GM21367 (cell line): ENCODE results near the gene GCG.

ENCODE experiments used
- ATAC-seq: cut with Tn5 transposase; IDR thresholded peaks from one replicate; pipeline ENCODE4 v1.9.1; 2021; ENCODE audit not compliant: unreplicated experiment

Gene GCG

DNA sequence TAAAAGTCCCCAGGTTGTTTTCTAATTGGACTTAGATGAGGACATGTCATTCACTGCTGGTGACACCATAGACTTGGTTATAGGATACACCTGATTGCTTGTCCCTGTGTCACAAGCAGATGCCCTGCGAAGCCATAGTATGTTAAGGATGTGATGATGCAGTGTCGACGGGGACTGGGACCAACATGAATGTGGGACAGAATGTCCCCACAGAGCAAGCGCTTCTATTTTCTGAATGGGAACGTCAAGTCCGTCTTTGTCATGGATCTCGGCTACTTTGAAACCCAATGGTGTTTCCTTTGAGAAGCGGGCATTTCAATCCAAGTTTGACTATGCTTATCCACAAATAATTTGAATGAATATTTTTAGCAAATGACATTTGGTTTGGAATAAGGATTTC is 2.1 kb downstream of the GCG start:
- ATAC-seq: no peak

DNA sequence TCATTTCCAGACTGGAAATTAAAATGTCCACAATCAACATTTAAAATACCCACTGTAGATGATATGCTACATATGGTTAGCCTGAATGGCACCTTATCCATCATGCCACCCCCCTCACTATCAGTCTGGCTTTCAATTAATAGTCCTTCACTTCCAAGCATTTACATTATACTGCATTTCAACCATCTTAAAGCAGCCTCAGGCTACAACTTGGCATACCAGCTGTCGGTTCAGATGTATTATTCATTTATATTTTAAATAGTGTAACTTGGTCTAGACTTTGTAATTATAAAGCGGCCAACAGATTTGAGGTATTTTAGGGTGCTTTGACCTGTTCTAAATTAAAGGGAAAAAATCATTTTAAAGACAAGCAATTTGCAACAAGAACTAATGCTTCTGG is 2.6 kb downstream of the GCG start:
- ATAC-seq: no peak

DNA sequence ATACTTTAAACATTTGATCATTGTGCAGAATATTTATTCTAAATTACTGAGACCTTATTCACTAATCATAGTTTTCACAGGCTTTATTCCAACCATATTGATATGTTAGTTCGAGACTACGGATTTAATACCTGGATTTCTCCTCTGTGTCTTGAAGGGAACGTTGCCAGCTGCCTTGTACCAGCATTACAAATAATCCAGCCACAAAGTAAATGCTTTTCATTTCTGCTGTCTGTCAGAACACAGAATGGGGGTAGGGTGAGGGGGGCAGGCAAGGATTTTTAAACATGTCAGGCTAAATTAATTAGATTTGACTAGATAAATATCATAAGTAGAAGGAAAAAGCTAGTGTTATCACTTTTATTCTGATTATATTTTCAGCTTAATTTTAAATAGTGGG is 3.1 kb downstream of the GCG start:
- ATAC-seq: no peak

DNA sequence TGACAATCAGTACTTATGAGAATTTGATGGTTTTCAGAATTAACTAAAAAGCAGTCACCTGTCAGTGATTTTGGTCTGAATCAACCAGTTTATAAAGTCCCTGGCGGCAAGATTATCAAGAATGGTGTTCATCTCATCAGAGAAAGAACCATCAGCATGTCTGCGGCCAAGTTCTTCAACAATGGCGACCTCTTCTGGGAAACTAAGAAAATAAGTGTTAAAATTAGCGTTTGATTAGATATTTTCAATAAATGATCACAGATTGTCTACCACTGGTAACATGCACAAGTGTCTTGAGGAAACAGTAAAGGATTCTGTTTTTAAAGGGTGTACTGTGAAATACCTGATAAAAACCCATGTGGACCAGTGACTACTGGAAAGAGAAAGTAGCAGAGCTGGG is 8.1 kb downstream of the GCG start:
- no peak for ATAC-seq

- ATAC-seq: no peak
Observed at GRCh38 chr2:162138310-162138709, 13.7 kb downstream of the GCG start.

DNA sequence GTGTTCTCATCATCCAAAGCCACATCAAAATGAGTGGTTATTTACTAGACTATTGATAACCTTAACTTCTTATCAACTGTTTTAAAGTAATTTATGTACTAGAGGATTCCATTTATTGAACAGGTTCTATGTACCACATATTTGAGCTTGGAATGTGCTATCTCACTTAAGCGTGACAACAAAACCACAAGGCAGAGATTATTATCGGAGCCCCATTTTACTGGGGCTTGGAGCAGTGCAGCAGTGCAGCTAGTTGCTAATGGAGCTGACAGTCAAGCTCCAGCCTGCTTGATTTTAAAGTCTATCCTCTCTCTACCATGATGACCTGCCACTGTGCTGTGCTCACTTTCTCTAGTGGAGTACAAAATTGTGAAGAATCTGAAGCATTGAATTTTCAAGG is 24.6 kb downstream of the GCG start:
- no peak for ATAC-seq

DNA sequence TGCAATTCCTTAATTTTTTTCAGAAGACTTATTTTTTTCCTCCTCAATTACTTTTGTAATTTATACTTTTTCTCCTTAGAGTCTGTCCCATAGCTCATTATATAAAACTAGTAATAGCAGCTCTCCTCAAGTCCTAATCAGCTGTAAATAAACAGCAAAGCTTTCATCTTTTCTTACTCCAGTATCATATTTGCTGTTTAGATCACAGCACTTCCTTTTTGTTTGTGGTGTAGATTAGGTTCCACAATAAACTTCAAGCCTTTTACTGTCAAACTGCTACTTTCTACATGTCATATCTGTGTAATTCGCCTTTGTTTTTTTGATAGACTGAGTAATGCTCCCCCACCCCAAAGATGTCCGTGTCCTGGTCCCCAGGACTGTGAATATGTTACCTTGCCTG is 25.5 kb downstream of the GCG start:
- ATAC-seq: no peak

- peak; percentile 98 for ATAC-seq
Observed at GRCh38 chr2:162126111-162126519, 25.9 kb downstream of the GCG start.

DNA sequence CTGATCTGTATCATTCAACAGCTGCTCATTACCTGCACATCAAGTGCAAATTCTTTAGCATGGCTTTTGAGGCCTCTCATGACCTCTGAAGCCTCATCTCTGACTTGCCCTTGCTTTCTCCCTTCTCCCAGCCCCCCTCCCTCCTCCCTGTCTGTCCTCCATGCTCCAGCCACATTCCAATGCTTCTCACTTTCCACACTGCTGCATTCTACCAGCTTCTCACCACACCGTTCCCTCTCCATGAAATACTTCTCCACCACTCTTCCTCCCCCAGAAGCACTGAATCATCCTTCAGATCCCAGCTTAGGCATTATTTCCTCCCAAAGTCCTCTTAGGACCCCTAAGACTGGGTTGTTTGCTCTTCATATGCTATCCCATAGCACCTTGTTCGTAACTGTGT is 26.9 kb downstream of the GCG start:
- no peak for ATAC-seq

DNA sequence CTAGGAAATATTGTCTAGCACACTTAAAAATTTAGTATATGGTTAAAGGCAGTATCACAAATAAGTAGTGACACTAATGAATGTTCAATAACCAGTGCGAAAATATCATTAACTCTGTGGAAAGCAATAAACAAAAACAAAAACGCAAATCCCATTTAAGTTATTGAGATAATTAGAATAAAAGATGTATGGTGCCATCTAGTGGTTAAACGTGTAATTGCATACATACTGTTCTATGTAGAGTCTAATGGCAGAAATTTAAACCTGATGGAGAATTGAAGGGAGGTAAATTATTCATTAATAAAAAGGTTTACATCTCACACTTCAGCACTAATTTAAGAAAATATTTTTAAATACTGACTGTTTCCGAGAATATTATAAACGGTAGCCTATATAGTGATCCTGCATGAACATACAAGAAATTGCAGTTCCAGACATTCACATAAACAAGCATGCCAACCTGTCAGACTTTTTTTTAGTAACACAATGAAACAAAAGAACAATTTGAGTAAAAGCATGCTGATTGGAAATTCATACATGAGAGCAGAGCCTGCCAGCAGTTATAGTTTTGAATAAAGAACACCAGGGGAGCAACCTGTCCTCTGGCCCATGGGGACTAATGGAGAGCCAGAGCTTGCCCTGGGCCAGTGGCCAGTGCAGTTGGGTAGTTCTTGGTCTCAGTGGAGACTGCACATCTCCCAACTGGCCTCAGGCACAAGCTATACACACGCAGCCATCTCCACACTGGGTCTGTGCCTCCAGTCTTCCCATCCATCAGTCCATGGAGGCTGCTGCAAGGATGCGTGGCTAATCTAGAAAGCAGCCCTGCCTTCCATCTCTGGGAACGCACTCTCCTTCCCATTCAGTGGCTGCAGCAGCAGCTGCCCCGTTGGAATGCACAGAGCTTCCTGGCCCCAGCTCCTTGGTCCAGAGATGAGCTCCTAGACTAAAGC is 28.0 kb downstream of the GCG start:
- ATAC-seq: no peak

DNA sequence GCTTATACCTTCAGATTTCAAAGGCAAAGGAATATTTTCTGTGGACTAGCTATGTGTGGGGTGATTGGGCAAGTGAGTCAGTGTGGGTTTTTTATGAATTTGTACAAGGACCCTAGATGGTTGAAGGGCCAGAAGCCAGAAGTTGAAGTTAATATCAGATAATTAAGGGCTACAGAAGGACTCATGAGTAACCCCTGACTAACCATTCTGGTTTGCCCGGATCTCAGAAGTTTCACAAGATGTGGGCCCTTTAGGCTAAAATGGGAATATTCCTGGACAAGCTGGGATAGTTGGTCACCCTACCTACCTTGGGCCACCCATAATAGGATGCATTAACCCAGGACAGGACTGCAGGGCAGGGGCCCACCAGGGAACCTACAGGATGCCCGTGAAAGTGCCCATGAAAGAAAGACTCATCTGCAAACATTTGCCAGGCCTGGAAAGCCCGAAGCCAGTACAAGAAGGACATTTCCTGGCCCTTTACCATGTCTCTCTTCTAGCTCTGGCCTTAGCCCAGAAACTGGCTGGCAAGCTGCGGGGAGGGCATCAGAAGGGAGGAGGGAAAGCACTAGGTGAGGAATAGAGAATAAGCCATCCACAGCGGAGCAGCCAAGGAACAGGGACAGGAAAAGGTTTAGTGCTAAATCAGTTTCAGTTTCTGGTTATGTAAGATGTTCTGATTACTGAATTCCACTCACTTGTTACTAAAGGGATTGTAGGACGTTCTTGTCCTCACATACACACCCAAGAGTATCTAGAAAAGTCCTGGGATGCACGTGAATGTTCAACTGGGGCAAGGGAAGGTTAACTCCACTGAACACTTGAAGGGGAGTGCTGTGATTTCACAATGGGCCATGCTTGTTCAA is 33.6 kb downstream of the GCG start:
- ATAC-seq: no peak

DNA sequence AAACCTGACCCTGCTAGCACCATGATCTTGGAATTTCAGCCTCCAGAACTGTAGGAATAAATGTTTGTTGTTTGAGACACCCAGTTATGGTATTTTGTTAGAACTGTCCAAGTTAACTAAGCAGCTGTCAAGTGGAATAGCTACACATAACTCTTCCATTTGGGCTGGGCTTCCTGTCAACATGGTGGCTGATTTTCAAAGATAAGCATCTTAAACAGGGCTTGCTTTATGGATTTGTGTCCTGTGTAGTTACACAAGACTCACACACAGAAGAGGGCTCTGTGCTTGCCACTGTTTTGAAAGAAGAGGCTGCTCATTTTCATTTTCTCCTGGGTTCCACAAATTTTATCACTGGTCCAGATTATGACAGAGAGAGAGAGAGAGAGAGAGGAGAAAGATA is 35.7 kb downstream of the GCG start:
- ATAC-seq: no peak

GRCh38 chr2:162115076-162115475 is 37.0 kb downstream of the GCG start:
- ATAC-seq: no peak

GRCh38 chr2:162114271-162114670 is 37.8 kb downstream of the GCG start:
- ATAC-seq: no peak

DNA sequence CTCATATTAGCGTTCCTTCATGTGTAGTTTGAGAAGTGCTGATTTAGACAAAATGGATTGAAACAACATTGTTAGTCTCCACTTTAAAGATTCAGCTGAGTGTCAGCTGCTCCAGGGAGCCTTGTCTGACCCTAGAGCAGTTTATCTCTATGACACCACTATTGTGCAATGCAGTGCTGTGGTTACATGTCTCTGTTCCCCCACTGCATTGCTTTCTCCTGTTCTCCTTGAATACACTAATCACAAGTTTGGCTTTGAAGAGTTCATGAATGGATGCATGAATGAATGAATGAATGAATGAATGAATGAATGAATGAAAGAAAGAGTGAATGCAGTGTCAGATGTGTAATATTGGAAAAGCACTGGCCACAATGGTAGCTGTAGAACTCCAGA is 38.3 kb downstream of the GCG start:
- no peak for ATAC-seq

DNA sequence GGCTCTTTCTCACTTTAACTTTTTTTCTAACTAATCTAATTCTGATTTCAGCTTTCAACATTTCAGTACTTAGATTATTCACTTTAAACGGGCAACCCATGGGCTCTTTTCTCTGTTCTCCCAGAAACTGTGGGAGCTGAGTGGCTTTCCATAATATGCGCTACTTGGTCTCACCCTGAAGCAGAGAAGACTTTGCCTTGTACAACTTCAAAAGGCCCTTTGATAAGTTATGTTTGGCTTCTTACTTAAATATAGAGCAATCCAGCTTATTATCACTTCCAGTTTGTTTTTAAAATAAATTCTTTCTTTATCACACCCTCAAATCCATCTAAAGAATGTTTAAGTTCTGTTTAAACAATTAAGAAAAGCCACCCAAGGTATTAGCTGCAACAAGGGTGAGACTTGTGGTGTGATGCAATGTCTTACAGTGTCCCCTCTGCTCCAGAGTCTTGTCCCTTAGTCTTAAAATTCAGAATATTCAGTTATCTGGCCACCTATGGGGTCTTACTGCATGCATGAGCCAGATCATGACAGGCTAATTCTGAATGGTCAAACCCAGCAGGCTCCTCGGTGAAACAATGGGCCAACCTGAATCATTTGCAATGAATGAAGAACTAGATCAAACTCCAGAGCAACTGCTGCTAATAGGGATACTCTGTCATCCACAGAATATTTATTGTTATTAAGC is 38.8 kb downstream of the GCG start:
- ATAC-seq: no peak

DNA sequence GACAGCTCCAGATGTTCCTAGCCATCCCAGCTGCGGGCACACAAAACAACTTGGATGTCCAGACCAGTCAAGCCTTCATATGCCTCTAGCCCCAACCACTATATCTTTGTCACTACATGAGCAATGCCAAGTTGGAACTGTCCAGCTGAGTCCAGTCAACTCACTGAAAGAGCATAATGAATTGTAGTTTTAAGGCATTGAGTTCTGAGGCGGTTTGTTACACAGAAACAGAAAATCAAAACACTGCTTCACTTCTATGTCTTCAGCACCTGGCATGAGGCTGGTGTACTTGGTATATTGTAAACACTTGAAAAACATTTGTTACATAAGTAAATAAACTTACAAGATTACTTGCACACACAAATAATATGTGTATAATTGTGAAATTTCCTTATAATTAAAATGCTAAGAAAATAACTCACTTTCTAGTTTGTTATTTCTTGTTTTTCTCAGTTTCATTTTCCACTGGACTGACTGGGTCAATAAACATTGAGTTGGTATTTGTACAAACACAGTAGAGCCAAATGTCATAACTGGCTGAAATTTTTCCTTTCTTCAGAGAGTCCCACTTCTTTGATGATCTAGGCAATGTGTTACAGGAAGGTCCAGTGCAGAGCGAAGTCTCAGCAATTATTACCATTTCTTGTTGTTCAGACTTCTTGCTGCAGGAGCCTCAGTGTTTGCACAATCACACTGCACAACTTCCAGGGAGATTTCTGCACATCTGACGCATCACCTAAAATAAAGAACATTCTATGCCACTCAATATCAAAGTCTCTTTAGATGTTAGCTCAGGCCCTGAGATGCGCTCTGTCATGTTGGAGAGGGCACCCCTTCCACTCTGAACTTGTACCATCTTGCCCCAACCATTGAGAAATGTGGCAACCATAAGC is 39.8 kb downstream of the GCG start:
- ATAC-seq: no peak

GRCh38 chr2:162107361-162107901 is 44.6 kb downstream of the GCG start:
- no peak for ATAC-seq

DNA sequence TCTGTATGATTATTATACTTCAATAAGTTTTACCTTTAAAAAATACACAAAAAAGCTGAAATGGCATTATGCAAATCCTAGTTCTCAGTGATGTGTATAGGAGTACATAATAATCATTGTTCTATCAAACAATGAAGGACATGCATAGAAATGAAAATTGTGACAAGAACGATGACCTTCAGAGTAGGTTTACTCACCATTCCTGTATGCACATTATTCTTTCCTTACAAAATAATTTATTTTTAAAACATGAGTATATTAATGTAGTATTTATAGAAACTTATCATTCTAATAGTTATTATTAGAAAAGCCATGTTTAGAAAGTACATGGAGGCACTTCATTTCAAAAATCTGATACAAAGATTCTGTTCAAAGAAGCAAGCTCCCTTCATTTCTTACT is 45.3 kb downstream of the GCG start:
- no peak for ATAC-seq

DNA sequence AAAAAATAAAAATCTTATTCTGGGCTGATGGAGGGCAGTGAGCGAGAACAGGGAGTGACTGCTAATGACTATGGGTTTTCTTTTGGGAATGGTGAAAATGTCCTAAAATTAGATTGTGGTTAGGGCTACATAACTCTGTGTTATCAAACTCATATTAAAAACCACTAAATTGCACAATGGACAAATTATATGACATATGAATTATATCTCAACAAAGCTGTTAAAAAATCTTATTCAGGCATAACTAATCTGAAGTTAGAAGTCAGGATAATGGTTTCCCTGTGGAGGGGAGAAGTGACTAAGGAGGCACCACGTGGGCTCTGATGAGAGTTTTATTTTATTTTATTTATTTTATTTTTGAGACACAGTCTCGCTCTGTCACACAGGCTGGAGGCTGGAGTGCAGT is 45.9 kb downstream of the GCG start:
- ATAC-seq: no peak
